ENCODE measurements around the gene AUTS2.

Gene AUTS2

GRCh38 chr7:69605070-69605469, 6.8 kb downstream of the AUTS2 start:
- no peak overlapping the region for H3K4me3 ChIP-seq (replicated peaks; ENCODE audit: low read depth, low read length)
- DNase-seq (ENCODE audit: extremely low read depth, low read depth): no peak
- TF ChIP-seq CTCF (IDR thresholded peaks at IDR 0.05; ENCODE audit: low read depth, low read length, missing control alignments): no peak

GRCh38 chr7:69605546-69605945, 7.3 kb downstream of the AUTS2 start:
- DNase-seq (ENCODE audit: extremely low read depth, low read depth): no peak
- no peak for TF ChIP-seq CTCF (IDR thresholded peaks at IDR 0.05; ENCODE audit: low read depth, low read length, missing control alignments)
- H3K4me3 ChIP-seq (replicated peaks; ENCODE audit: low read depth, low read length): no peak overlapping the region

DNA sequence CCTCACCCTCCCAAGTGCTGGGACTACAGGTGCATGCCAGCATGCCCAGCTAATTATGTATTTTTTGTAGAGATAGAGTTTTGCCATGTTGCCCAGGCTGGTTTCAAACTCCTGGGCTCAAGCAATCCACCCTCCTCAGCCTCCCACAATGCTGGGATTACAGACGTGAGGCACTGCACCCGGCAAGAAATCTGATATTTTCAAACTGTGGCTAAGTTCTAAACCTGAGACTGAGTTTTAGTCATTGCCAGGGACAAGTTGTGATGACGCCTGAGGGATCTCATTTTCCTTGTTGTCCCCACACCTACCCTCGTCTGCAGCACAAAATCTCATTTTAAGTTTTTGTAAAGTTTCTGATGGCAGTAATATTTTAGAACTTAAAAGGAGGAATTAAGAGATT, 9.8 kb downstream of the AUTS2 start:
- no peak overlapping the region for H3K4me3 ChIP-seq (replicated peaks; ENCODE audit: low read depth, low read length)
- TF ChIP-seq CTCF (IDR thresholded peaks at IDR 0.05; ENCODE audit: low read depth, low read length, missing control alignments): no peak
- DNase-seq (ENCODE audit: extremely low read depth, low read depth): no peak

GRCh38 chr7:69608878-69609277, 10.6 kb downstream of the AUTS2 start:
- no peak overlapping the region for H3K4me3 ChIP-seq (replicated peaks; ENCODE audit: low read depth, low read length)
- no peak for DNase-seq (ENCODE audit: extremely low read depth, low read depth)
- TF ChIP-seq CTCF (IDR thresholded peaks at IDR 0.05; ENCODE audit: low read depth, low read length, missing control alignments): no peak

GRCh38 chr7:69609541-69610373, 11.5 kb downstream of the AUTS2 start:
- DNase-seq (ENCODE audit: extremely low read depth, low read depth): no peak
- no peak for TF ChIP-seq CTCF (IDR thresholded peaks at IDR 0.05; ENCODE audit: low read depth, low read length, missing control alignments)
- no peak overlapping the region for H3K4me3 ChIP-seq (replicated peaks; ENCODE audit: low read depth, low read length)

DNA sequence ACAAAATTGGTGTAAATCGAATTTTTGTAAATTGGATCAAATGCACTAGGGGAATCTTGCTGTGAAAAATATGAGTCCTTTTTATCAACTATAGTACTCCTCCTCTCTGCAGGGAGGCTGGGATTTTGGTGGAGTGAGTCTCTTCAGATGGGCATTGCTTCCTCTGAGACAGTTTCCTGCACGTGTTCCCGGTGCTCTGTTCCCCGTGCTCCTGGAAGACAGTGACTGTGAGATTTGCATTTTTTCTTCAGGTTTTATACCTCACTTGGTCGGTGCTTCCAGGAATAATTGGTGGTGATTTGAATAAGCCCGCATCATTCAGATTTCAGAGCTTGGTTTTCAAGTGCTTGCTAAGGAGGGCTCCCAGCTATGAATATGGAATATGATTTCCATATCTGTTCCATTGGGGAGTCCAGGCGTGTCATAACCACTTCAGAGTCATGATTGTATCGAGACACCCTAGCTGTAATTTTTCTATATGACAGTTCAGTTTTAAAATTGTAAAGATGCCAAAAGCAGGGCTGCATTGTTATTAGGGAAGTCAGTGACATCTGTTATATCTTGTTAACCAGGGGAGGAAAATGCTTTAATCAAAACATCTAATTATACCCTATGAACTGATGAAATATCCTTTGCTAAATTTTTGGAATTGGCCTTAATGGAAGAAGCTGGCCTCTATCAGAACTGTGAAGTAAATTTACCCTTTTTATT, 12.3 kb downstream of the AUTS2 start:
- no peak for TF ChIP-seq CTCF (IDR thresholded peaks at IDR 0.05; ENCODE audit: low read depth, low read length, missing control alignments)
- H3K4me3 ChIP-seq (replicated peaks; ENCODE audit: low read depth, low read length): no peak overlapping the region
- DNase-seq (ENCODE audit: extremely low read depth, low read depth): no peak

Data from HFF-Myc (cell line).